ENCODE results near the gene ADGRL1. TPM values are rescaled to one million over a fixed set of nuclear protein-coding genes. Genes with fewer than 3 reads are reported as not detected.
"Not testable (repeated sequence)": the region's sequence is repeated elsewhere in the genome, so short reads cannot be mapped to it uniquely, and the experiment has no call there.

The ADGRL1 gene
- polyA plus RNA-seq, 1 experiment: 4.0 TPM

- Histone ChIP-seq H3K36me3 (ENCODE audit: control insufficient read depth, insufficient read depth, low read length) (no peaks in the 10 kb centered on the region), H3K4me3 (ENCODE audit: low read depth, low read length) (no peak overlapping the region), H3K27me3 (ENCODE audit: control insufficient read depth, insufficient read depth, low read length) (no peaks in the 10 kb centered on the region)
- POLR2A ChIA-PET: no interaction called here
- TF ChIP-seq, protein P1, sequence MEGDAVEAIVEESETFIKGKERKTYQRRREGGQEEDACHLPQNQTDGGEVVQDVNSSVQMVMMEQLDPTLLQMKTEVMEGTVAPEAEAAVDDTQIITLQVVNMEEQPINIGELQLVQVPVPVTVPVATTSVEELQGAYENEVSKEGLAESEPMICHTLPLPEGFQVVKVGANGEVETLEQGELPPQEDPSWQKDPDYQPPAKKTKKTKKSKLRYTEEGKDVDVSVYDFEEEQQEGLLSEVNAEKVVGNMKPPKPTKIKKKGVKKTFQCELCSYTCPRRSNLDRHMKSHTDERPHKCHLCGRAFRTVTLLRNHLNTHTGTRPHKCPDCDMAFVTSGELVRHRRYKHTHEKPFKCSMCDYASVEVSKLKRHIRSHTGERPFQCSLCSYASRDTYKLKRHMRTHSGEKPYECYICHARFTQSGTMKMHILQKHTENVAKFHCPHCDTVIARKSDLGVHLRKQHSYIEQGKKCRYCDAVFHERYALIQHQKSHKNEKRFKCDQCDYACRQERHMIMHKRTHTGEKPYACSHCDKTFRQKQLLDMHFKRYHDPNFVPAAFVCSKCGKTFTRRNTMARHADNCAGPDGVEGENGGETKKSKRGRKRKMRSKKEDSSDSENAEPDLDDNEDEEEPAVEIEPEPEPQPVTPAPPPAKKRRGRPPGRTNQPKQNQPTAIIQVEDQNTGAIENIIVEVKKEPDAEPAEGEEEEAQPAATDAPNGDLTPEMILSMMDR (IDR thresholded peaks at IDR 0.05; ENCODE audit: insufficient read depth, low read depth, low read length): no peak
- DNase-seq (ENCODE audit: low read depth): no peak
- CTCF ChIA-PET: interaction anchor here (0.5 to 2.5 kb wide), 5 partner anchors 9 to 183 kb away, joined by 3 to 11 read pairs (median 5); no protein-coding TSS in a partner anchor
Observed at GRCh38 chr19:14183741-14184350, 22.1 kb downstream of the ADGRL1 start.

DNA sequence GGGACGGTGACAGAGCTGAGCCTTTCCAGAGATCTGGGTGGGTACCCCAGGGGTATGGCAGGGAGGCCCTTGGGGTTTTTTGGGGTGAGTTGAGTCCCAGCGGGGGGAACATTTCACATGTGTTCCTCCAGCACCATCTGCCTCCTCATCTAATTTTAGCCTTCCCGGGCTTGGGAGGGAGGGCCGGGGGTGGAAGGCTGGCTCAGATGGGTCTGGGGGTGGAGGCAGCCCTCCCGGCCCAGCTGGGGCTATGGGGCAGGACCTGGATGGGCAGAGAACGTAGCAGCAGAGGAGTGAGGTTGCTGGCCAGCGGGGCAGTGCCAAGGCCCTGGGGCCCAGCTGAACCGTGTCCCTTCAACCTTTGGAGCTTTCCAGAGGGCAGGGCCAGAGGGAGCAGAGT is 23.5 kb downstream of the ADGRL1 start:
- H3K27me3 ChIP-seq (ENCODE audit: control insufficient read depth, insufficient read depth, low read length): no peaks in the 10 kb centered on the region
- TF ChIP-seq, protein P1 (IDR thresholded peaks at IDR 0.05; ENCODE audit: insufficient read depth, low read depth, low read length): no peak
- no peak overlapping the region for H3K4me3 ChIP-seq (ENCODE audit: low read depth, low read length)
- no peak for DNase-seq (ENCODE audit: low read depth)
- ChIA-PET POLR2A (no interaction called here), CTCF (interaction anchor here (1.5 kb wide), 1 partner anchor 46 kb away, joined by 3 read pairs; no protein-coding TSS in a partner anchor)
- no peaks in the 10 kb centered on the region for H3K36me3 ChIP-seq (ENCODE audit: control insufficient read depth, insufficient read depth, low read length)

DNA sequence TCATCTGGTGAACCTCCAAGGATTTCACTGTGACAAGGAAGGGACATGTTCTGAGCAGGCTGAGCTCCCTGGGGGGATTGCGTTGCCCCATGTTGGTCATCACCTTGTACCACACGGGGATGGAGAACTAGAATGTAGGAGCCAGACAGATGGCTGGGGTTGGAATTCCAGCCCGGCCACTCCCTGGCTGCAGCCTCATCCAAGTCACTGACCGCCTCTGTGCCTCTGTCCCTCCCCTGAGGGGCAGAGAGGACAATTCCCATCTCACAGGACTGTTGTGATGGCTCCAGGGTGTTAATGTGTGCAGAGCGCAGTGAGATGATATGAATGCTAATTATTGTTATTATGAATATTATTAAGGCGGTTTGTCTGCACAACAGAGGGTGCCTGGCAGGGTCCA is 24.1 kb downstream of the ADGRL1 start:
- no peak for DNase-seq (ENCODE audit: low read depth)
- ChIA-PET CTCF (no interaction called here), POLR2A (no interaction called here)
- no peaks in the 10 kb centered on the region for H3K36me3 ChIP-seq (ENCODE audit: control insufficient read depth, insufficient read depth, low read length)
- H3K4me3 ChIP-seq (ENCODE audit: low read depth, low read length): no peak overlapping the region
- H3K27me3 ChIP-seq (ENCODE audit: control insufficient read depth, insufficient read depth, low read length): no peaks in the 10 kb centered on the region
- TF ChIP-seq, protein P1 (IDR thresholded peaks at IDR 0.05; ENCODE audit: insufficient read depth, low read depth, low read length): no peak

DNA sequence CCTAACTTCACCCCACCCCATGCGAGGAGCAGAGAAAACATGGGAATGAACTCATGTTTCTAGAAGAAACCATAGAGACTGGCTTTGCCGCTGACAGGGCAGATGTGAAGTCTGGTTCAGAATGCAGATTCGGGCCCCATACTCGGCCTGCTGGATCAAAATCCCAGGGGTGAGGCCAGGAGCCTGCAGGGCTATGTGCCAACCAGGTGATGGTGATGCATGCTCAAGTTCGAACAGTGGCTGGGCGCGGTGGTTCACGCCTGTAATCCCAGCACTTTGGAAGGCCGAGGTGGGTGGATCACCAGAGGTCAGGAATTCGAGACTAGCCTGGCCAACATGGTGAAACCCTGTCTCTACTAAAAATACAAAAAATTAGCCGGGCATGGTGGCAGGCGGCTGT is 24.8 kb downstream of the ADGRL1 start:
- CTCF ChIA-PET: interaction anchor here (1.1 kb wide), 1 partner anchor 15 kb away, joined by 3 read pairs; no protein-coding TSS in a partner anchor
- H3K4me3 ChIP-seq (ENCODE audit: low read depth, low read length); H3K27me3 ChIP-seq (ENCODE audit: control insufficient read depth, insufficient read depth, low read length); POLR2A ChIA-PET; DNase-seq (ENCODE audit: low read depth); H3K36me3 ChIP-seq (ENCODE audit: control insufficient read depth, insufficient read depth, low read length): not testable (repeated sequence)

GRCh38 chr19:14177496-14178074 is 28.4 kb downstream of the ADGRL1 start:
- TF ChIP-seq, protein P1 (IDR thresholded peaks at IDR 0.05; ENCODE audit: insufficient read depth, low read depth, low read length): no peak
- POLR2A ChIA-PET: no interaction called here

More at GRCh38 chr19:14177496-14178074, 28.4 kb downstream of the ADGRL1 start:
- H3K36me3 ChIP-seq (ENCODE audit: control insufficient read depth, insufficient read depth, low read length): no peaks in the 10 kb centered on the region
- DNase-seq (ENCODE audit: low read depth): no peak
- no peaks in the 10 kb centered on the region for H3K27me3 ChIP-seq (ENCODE audit: control insufficient read depth, insufficient read depth, low read length)
- no peak overlapping the region for H3K4me3 ChIP-seq (ENCODE audit: low read depth, low read length)
- CTCF ChIA-PET: interaction anchor here (0.8 kb wide), 1 partner anchor 32 kb away, joined by 3 read pairs; no protein-coding TSS in a partner anchor
